SK-N-SH (cell line): ENCODE results near the gene DPF3. TPM values are rescaled to one million over a fixed set of nuclear protein-coding genes. Genes with fewer than 3 reads are reported as not detected.

ENCODE experiments used
- CTCF ChIA-PET: fragments of 300-600, 350-600 bp; formaldehyde crosslinking; extraction: SDS; loops from one replicate; lab custom pipeline; 2021; lab: Yijun Ruan, JAX
- POLR2A ChIA-PET: fragments of 350-600 bp; sonication (Branson Sonifier 250); formaldehyde crosslinking; extraction: SDS; loops from one replicate; lab custom pipeline; 2020; ENCODE audit warnings: antibody characterized with exemption, inconsistent platforms; lab: Yijun Ruan, JAX
- DNase-seq: peaks from one replicate; pipeline ENCODE4 v3.0.0; 2012
- H2AFZ ChIP-seq: fragments of 200-600 bp; sonication (generic); 2 replicates; pipeline ENCODE4 v1.8.1; 2016; ENCODE audit warnings: antibody characterized with exemption, mild to moderate bottlenecking, low read depth
- H3F3A ChIP-seq: fragments of 200-600 bp; sonication (generic); replicated peaks from 2 replicates; pipeline ENCODE3; 2016; ENCODE audit warnings: antibody characterized with exemption, mild to moderate bottlenecking; ENCODE audit not compliant: insufficient read depth
- H3K27ac ChIP-seq, 2 experiments: fragments of 200-500 bp in 1 of 2; fragments of 200-600 bp in 1 of 2; sonication (Bioruptor generic) in 1 of 2; sonication (generic), shearing (Covaris generic) in 1 of 2; 2 replicates each; pipeline versions ENCODE4 v1.5.1 to v1.6.1; 2014 to 2016; ENCODE audit warnings: low read depth in 2 of 2, inconsistent platforms in 1 of 2, low read length in 1 of 2, mild to moderate bottlenecking in 1 of 2, mixed read lengths in 1 of 2
- H3K27me3 ChIP-seq: fragments of 200-600 bp; sonication (generic), shearing (Covaris generic); 2 replicates; pipeline ENCODE4 v1.6.1; 2016; ENCODE audit warnings: mixed run types; ENCODE audit not compliant: insufficient read depth
- H3K36me3 ChIP-seq, 2 experiments: fragments of 200-500 bp in 1 of 2; fragments of 200-600 bp in 1 of 2; sonication (Bioruptor generic) in 1 of 2; sonication (generic) in 1 of 2; replicated peaks in 1 of 2; 2 replicates each; pipeline versions ENCODE3 to v1.5.1; 2014 to 2016; ENCODE audit warnings: low read length in 1 of 2, mild to moderate bottlenecking in 1 of 2; ENCODE audit not compliant: insufficient read depth in 2 of 2, control insufficient read depth in 1 of 2
- H3K4me1 ChIP-seq, 2 experiments: fragments of 200-500 bp in 1 of 2; fragments of 200-600 bp in 1 of 2; sonication (Bioruptor generic) in 1 of 2; sonication (generic), shearing (Covaris generic) in 1 of 2; 2 replicates each; pipeline versions ENCODE4 v1.5.1 to v1.6.1; 2014 to 2016; ENCODE audit warnings: low read depth in 1 of 2, low read length in 1 of 2, mixed run types in 1 of 2; ENCODE audit not compliant: insufficient read depth in 2 of 2, control insufficient read depth in 1 of 2
- H3K4me2 ChIP-seq: fragments of 200-600 bp; sonication (generic), shearing (Covaris generic); 2 replicates; pipeline ENCODE4 v1.6.1; 2017; ENCODE audit warnings: mixed run types
- H3K4me3 ChIP-seq, 2 experiments: fragments of 200-500 bp in 1 of 2; fragments of 200-600 bp in 1 of 2; sonication (Bioruptor generic) in 1 of 2; sonication (generic), shearing (Covaris generic) in 1 of 2; 2 replicates each; pipeline versions ENCODE4 v1.5.1 to v1.8.1; 2014 to 2016; ENCODE audit warnings: low read depth in 2 of 2, inconsistent platforms in 1 of 2, low read length in 1 of 2, mild to moderate bottlenecking in 1 of 2, mixed read lengths in 1 of 2, moderate library complexity in 1 of 2
- H3K79me2 ChIP-seq: fragments of 200-600 bp; sonication (generic); 2 replicates; pipeline ENCODE4 v1.8.1; 2017; ENCODE audit warnings: mild to moderate bottlenecking; ENCODE audit not compliant: insufficient read depth
- H3K9ac ChIP-seq: fragments of 200-600 bp; sonication (generic); 2 replicates; pipeline ENCODE4 v1.6.1; 2017; ENCODE audit warnings: mixed run types
- H3K9me2 ChIP-seq: fragments of 200-600 bp; sonication (generic); 2 replicates; pipeline ENCODE4 v1.6.1; 2017; ENCODE audit warnings: mixed run types
- H3K9me3 ChIP-seq: fragments of 200-600 bp; sonication (generic); 2 replicates; pipeline ENCODE4 v1.6.1; 2017; ENCODE audit warnings: mixed run types, mild to moderate bottlenecking, moderate library complexity
- H4K20me1 ChIP-seq: fragments of 200-600 bp; sonication (generic); 2 replicates; pipeline ENCODE4 v1.6.1; 2017; ENCODE audit warnings: mild to moderate bottlenecking, mixed run types; ENCODE audit not compliant: insufficient read depth
- EP300 ChIP-seq, 2 experiments: IDR thresholded peaks; 2 replicates each; pipeline versions ENCODE4 v1.4.0 to v1.6.1; 2012; ENCODE audit warnings: borderline replicate concordance in 1 of 2, low read depth in 1 of 2, low read length in 1 of 2
- FOXJ3 ChIP-seq: sonication (generic); formaldehyde crosslinking; IDR thresholded peaks from 2 replicates; pipeline ENCODE4 v1.5.1; 2020; ENCODE audit warnings: mild to moderate bottlenecking, missing genetic modification reagents
- FOXM1 ChIP-seq: IDR thresholded peaks from 2 replicates; pipeline ENCODE4 v1.4.0; 2012; ENCODE audit warnings: low read depth, mild to moderate bottlenecking
- GABPA ChIP-seq: IDR thresholded peaks from 2 replicates; pipeline ENCODE4 v1.4.0; 2012; ENCODE audit warnings: low read depth, mild to moderate bottlenecking
- GATA2 ChIP-seq: sonication (generic); formaldehyde crosslinking; IDR thresholded peaks from 2 replicates; pipeline ENCODE4 v1.5.0; 2020; ENCODE audit warnings: mild to moderate bottlenecking, missing genetic modification reagents
- MXI1 ChIP-seq: IDR thresholded peaks from 2 replicates; pipeline ENCODE4 v1.6.1; 2012; ENCODE audit warnings: mild to moderate bottlenecking, low read depth, low read length, improper control_type of control experiment
- NFIC ChIP-seq: IDR thresholded peaks from 2 replicates; pipeline ENCODE4 v1.4.0; 2012; ENCODE audit warnings: borderline replicate concordance
- NRF1 ChIP-seq: IDR thresholded peaks from 2 replicates; pipeline ENCODE4 v1.6.1; 2012; ENCODE audit warnings: low read depth, mild to moderate bottlenecking, low read length
- POLR2AphosphoS5 ChIP-seq: IDR thresholded peaks from 2 replicates; pipeline ENCODE4 v1.6.1; 2012; ENCODE audit warnings: low read depth, low read length
- RAD21 ChIP-seq: IDR thresholded peaks from 2 replicates; pipeline ENCODE4 v1.6.1; 2012; ENCODE audit warnings: mild to moderate bottlenecking, low read length
- RFX5 ChIP-seq: IDR thresholded peaks from 2 replicates; pipeline ENCODE4 v1.6.1; 2012; ENCODE audit warnings: mild to moderate bottlenecking, improper control_type of control experiment, low read length
- YY1 ChIP-seq: IDR thresholded peaks from 2 replicates; pipeline ENCODE4 v1.4.0; 2012; ENCODE audit warnings: low read depth, mild to moderate bottlenecking
- WGBS: methylation state at CpG from one replicate; pipeline ENCODE4 v1.1.6; 2017; ENCODE audit warnings: low lambda C conversion rate; 5-methylcytosine and 5-hydroxymethylcytosine counted together
- polyA plus RNA-seq, 3 experiments: library from polyadenylated mRNA; depleted of rRNA; stranded (reverse); fragments of >200 nt; gene quantifications; 2 replicates each; pipeline ENCODE4 v1.2.3, GENCODE V29; 2012
- TF ChIP-seq, protein P1 (sequence below): IDR thresholded peaks from 2 replicates; pipeline ENCODE4 v1.4.0; 2012; ENCODE audit warnings: low read depth, borderline replicate concordance

DPF3 gene
- polyA plus RNA-seq, 1 of the 3 experiments (the other 2 are of a cell fraction): 2.8 TPM

DNA sequence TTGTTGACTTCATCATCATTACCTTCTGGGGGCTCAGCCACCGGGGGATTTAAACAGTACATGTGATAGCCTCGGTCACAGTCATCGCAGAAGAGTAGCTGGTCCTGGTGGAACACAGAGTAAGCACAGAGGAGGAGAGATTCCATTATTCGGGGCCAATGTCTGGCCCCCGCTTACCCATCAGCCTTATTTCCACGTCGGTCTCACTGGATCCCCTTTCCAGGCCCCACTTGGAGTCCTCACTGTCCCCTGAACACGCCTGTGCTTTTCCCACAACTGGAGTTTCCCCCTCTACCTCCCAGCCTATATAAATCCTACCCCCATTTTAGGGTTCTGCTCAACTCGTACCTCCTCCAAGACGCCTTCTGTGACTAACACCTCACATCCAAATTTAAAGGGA lies 274.0 kb downstream of the DPF3 start:
- DNase-seq: no peak
- Histone ChIP-seq H4K20me1 (no peaks in the 10 kb centered on the region), H3K27me3 (no peaks in the 10 kb centered on the region), H3K36me3 (no peaks in the 10 kb centered on the region), H3F3A (no peaks in the 10 kb centered on the region), H3K27ac (no peak overlapping the region), H3K9me3 (0 out of 2 replicates have a peak, but pooled peaks cover 5% of the 10 kb centered on the region), H3K4me3 (no peak overlapping the region), H3K9ac (no peak overlapping the region), H3K4me1 (peaks cover 6 to 9% of the 10 kb centered on the region in 2 experiments; a peak in 2 of 4 replicates), H3K79me2 (no peaks in the 10 kb centered on the region), H3K4me2 (no peak overlapping the region), H2AFZ (no peak overlapping the region), H3K9me2 (no peaks in the 10 kb centered on the region)
- ChIA-PET POLR2A (no interaction called here), CTCF (no interaction called here)
- TF ChIP-seq RAD21 (no peak), YY1 (no peak), FOXM1 (no peak), FOXJ3 (CRISPR knock-in tag) (no peak), GATA2 (no peak), POLR2AphosphoS5 (no peak), NFIC (no peak)
- TF ChIP-seq, protein P1, sequence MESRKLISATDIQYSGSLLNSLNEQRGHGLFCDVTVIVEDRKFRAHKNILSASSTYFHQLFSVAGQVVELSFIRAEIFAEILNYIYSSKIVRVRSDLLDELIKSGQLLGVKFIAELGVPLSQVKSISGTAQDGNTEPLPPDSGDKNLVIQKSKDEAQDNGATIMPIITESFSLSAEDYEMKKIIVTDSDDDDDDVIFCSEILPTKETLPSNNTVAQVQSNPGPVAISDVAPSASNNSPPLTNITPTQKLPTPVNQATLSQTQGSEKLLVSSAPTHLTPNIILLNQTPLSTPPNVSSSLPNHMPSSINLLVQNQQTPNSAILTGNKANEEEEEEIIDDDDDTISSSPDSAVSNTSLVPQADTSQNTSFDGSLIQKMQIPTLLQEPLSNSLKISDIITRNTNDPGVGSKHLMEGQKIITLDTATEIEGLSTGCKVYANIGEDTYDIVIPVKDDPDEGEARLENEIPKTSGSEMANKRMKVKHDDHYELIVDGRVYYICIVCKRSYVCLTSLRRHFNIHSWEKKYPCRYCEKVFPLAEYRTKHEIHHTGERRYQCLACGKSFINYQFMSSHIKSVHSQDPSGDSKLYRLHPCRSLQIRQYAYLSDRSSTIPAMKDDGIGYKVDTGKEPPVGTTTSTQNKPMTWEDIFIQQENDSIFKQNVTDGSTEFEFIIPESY: no peak
- WGBS: 86% methylated on average over 10 of the region's 10 CpGs

DNA sequence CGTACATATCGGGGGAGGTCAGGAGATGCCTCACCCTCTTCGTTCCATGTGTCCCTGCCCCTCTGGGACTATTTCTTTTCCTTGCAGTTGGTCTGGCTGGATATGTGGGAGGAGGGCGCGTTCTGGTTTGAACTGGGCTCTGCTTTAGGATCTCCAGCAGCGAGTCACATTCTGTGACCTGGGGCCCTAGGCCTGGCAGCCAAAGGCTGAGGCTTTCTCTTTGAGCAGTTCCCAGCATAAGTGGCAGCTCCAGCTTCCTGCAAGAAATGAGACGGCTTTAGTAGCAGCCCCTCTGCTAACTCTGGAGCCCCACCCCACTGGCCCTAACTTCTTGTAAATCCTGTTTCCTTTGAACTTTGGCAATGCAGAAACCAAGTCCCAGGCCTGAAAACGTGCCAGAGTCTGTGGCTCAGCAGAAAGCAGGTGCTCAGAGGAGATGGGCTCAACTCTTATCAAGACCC lies 274.8 kb downstream of the DPF3 start:
- H3K4me1 ChIP-seq: peaks cover 9% of the 10 kb centered on the region in 2 experiments; a peak in 2 of 4 replicates
- ChIA-PET POLR2A (no interaction called here), CTCF (no interaction called here)
- no peak for DNase-seq
- no peak overlapping the region for H3K4me3 ChIP-seq
- no peaks in the 10 kb centered on the region for H3K27me3 ChIP-seq
- no peaks in the 10 kb centered on the region for H3F3A ChIP-seq
- H2AFZ ChIP-seq: no peak overlapping the region
- H4K20me1 ChIP-seq: no peaks in the 10 kb centered on the region
- no peak overlapping the region for H3K4me2 ChIP-seq
- WGBS: 82% methylated on average over 5 of the region's 8 CpGs
- TF ChIP-seq EP300 (IDR thresholded peaks at IDR 0.05; ENCODE audit: borderline replicate concordance in 1 of 2, low read depth in 1 of 2, low read length in 1 of 2): no peak
- no peak for TF ChIP-seq GABPA
- no peak for TF ChIP-seq YY1
- TF ChIP-seq RFX5: no peak
- TF ChIP-seq NRF1: no peak
- TF ChIP-seq, protein P1: no peak
- no peak for TF ChIP-seq GATA2
- TF ChIP-seq MXI1: no peak
- no peaks in the 10 kb centered on the region for H3K36me3 ChIP-seq
- H3K79me2 ChIP-seq: no peaks in the 10 kb centered on the region
- H3K9ac ChIP-seq: no peak overlapping the region
- H3K27ac ChIP-seq: no peak overlapping the region
- no peaks in the 10 kb centered on the region for H3K9me2 ChIP-seq
- 0 out of 2 replicates have a peak, but pooled peaks cover 5% of the 10 kb centered on the region for H3K9me3 ChIP-seq
